ENCODE results near the gene HNRNPUL1.

Gene HNRNPUL1

GRCh38 chr19:41319500-41320184 lies 55.5 kb downstream of the HNRNPUL1 start:
- TF ChIP-seq TAF1 (IDR thresholded peaks at IDR 0.05; ENCODE audit: borderline replicate concordance, insufficient read depth, low read length) = no peak
- TF ChIP-seq POLR2AphosphoS5 (IDR thresholded peaks at IDR 0.05; ENCODE audit: low read depth, low read length) = no peak
- TF ChIP-seq FOXP2 (optimal IDR thresholded peaks at IDR 0.05; ENCODE audit: borderline replicate concordance, extremely low read depth, extremely low read length, insufficient read depth) = no peak
- TF ChIP-seq REST (IDR thresholded peaks at IDR 0.05; ENCODE audit: insufficient read depth in 1 of 2, low read depth in 2 of 2, low read length in 2 of 2) = no peak
- TF ChIP-seq SIN3A (IDR thresholded peaks at IDR 0.05; ENCODE audit: borderline replicate concordance, insufficient read depth, low read length) = no peak

GRCh38 chr19:41320185-41320518 lies 56.0 kb downstream of the HNRNPUL1 start:
- TF ChIP-seq REST (IDR thresholded peaks at IDR 0.05; ENCODE audit: insufficient read depth in 1 of 2, low read depth in 2 of 2, low read length in 2 of 2) (no peak), FOXP2 (optimal IDR thresholded peaks at IDR 0.05; ENCODE audit: borderline replicate concordance, extremely low read depth, extremely low read length, insufficient read depth) (no peak), POLR2AphosphoS5 (IDR thresholded peaks at IDR 0.05; ENCODE audit: low read depth, low read length) (no peak), TAF1 (IDR thresholded peaks at IDR 0.05; ENCODE audit: borderline replicate concordance, insufficient read depth, low read length) (no peak), SIN3A (IDR thresholded peaks at IDR 0.05; ENCODE audit: borderline replicate concordance, insufficient read depth, low read length) (no peak)

- TF ChIP-seq SIN3A (IDR thresholded peaks at IDR 0.05; ENCODE audit: borderline replicate concordance, insufficient read depth, low read length) = no peak
- no peak for TF ChIP-seq POLR2AphosphoS5 (IDR thresholded peaks at IDR 0.05; ENCODE audit: low read depth, low read length)
- no peak for TF ChIP-seq REST (IDR thresholded peaks at IDR 0.05; ENCODE audit: insufficient read depth in 1 of 2, low read depth in 2 of 2, low read length in 2 of 2)
- no peak for TF ChIP-seq TAF1 (IDR thresholded peaks at IDR 0.05; ENCODE audit: borderline replicate concordance, insufficient read depth, low read length)
- TF ChIP-seq FOXP2 (optimal IDR thresholded peaks at IDR 0.05; ENCODE audit: borderline replicate concordance, extremely low read depth, extremely low read length, insufficient read depth) = no peak
These were observed 56.4 kb downstream of the HNRNPUL1 start for GRCh38 chr19:41320568-41320967.

- TF ChIP-seq SIN3A (IDR thresholded peaks at IDR 0.05; ENCODE audit: borderline replicate concordance, insufficient read depth, low read length) (no peak), TAF1 (IDR thresholded peaks at IDR 0.05; ENCODE audit: borderline replicate concordance, insufficient read depth, low read length) (no peak), REST (IDR thresholded peaks at IDR 0.05; ENCODE audit: insufficient read depth in 1 of 2, low read depth in 2 of 2, low read length in 2 of 2) (no peak), FOXP2 (optimal IDR thresholded peaks at IDR 0.05; ENCODE audit: borderline replicate concordance, extremely low read depth, extremely low read length, insufficient read depth) (no peak), POLR2AphosphoS5 (IDR thresholded peaks at IDR 0.05; ENCODE audit: low read depth, low read length) (no peak)
These were observed 57.0 kb downstream of the HNRNPUL1 start for GRCh38 chr19:41321204-41321599.
